Measurements from ENCODE around the gene WDR20.
A peak's percentile ranks its signal among the peaks of the same experiment; 100 is the strongest.

WDR20 gene

DNA sequence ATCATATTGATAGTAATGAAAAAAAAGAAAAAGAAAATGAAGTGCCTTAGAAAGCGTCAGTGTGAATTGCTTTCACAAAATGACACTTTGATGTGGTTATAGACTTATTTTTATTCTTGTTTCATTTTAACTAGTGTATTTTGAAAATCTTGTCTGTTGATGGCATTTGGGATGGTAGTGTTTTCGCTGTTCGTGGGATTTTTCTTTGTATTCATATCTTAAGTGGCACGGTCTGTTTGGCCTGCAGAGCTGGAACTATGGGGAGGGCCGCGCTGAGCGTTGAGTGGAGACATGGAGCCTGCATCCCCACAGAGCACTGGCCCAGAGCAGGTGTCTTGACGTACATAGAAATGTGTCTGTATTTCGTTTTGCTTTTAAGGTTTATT, 61.6 kb downstream of the WDR20 start:
- ATAC-seq (ENCODE audit: insufficient read depth, low read depth) (peak; percentile 55), DNase-seq (peak; percentile 26)
- no peaks in the 10 kb centered on the region for H3K9me3 ChIP-seq (ENCODE audit: insufficient read depth, low read length, severe bottlenecking)
- H3K79me2 ChIP-seq (ENCODE audit: insufficient read depth, low read length), result peaks cover 32% of the 10 kb centered on the region
- no peak overlapping the region for H3K9ac ChIP-seq (ENCODE audit: low read depth, low read length)
- H2AFZ ChIP-seq (ENCODE audit: low read depth, low read length), result no peak overlapping the region
- TF ChIP-seq EZH2 (IDR thresholded peaks at IDR 0.05; ENCODE audit: borderline replicate concordance, low read depth, low read length, severe bottlenecking), result no peak
- TF ChIP-seq, protein P1, sequence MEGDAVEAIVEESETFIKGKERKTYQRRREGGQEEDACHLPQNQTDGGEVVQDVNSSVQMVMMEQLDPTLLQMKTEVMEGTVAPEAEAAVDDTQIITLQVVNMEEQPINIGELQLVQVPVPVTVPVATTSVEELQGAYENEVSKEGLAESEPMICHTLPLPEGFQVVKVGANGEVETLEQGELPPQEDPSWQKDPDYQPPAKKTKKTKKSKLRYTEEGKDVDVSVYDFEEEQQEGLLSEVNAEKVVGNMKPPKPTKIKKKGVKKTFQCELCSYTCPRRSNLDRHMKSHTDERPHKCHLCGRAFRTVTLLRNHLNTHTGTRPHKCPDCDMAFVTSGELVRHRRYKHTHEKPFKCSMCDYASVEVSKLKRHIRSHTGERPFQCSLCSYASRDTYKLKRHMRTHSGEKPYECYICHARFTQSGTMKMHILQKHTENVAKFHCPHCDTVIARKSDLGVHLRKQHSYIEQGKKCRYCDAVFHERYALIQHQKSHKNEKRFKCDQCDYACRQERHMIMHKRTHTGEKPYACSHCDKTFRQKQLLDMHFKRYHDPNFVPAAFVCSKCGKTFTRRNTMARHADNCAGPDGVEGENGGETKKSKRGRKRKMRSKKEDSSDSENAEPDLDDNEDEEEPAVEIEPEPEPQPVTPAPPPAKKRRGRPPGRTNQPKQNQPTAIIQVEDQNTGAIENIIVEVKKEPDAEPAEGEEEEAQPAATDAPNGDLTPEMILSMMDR (IDR thresholded peaks at IDR 0.05; ENCODE audit: borderline replicate concordance, extremely low read depth, low read length, poor library complexity, severe bottlenecking), result no peak
- peaks cover 62% of the 10 kb centered on the region for H3K36me3 ChIP-seq (ENCODE audit: insufficient read depth, low read length)
- H3K4me3 ChIP-seq (ENCODE audit: low read depth in 1 of 2, low read length in 2 of 2), result no peak overlapping the region
- peak overlapping the region; percentile 37; the same call in 1 of the 2 replicates for H3K27ac ChIP-seq (ENCODE audit: low read length)
- peaks cover 45% of the 10 kb centered on the region for H3K4me1 ChIP-seq (ENCODE audit: insufficient read depth, low read length)
- peaks cover 65% of the 10 kb centered on the region for H4K20me1 ChIP-seq (ENCODE audit: insufficient read depth, low read length)
- H3K4me2 ChIP-seq (ENCODE audit: insufficient read depth, low read length), result peak overlapping the region; percentile 56; the same call in 1 of the 2 replicates
- H3K27me3 ChIP-seq (ENCODE audit: insufficient read depth, low read length, poor library complexity), result no peaks in the 10 kb centered on the region

DNA sequence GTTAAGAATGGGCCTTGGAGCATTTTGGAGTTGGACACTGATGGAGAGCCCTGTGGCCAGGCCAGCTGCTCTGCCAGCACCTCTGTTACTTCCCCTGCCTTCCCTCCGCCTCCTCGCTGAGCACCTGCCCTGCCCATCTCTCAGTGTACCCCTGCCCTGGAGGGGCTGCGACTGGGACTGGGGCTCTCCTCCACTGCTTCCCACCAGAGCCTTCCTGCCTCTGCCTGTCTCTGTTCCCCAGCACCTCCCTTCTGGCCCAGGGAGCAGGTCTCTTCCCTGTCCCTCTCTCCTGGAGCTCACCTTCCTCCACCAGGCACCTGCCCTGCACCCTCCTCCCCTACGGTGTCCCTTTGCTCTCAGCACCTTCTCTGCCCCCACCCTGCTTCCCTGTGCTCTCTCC, 62.1 kb downstream of the WDR20 start:
- no peaks in the 10 kb centered on the region for H3K27me3 ChIP-seq (ENCODE audit: insufficient read depth, low read length, poor library complexity)
- H3K9ac ChIP-seq (ENCODE audit: low read depth, low read length), result no peak overlapping the region
- H3K9me3 ChIP-seq (ENCODE audit: insufficient read depth, low read length, severe bottlenecking), result no peaks in the 10 kb centered on the region
- H3K4me1 ChIP-seq (ENCODE audit: insufficient read depth, low read length), result peaks cover 45% of the 10 kb centered on the region
- H3K27ac ChIP-seq (ENCODE audit: low read length), result peak overlapping the region; percentile 10; the same call in 1 of the 2 replicates
- no peak overlapping the region for H3K4me3 ChIP-seq (ENCODE audit: low read depth in 1 of 2, low read length in 2 of 2)
- H3K4me2 ChIP-seq (ENCODE audit: insufficient read depth, low read length), result peak overlapping the region; percentile 56; the same call in 1 of the 2 replicates
- DNase-seq (no peak), ATAC-seq (ENCODE audit: insufficient read depth, low read depth) (no peak)
- no peak for TF ChIP-seq EZH2 (IDR thresholded peaks at IDR 0.05; ENCODE audit: borderline replicate concordance, low read depth, low read length, severe bottlenecking)
- TF ChIP-seq, protein P1 (IDR thresholded peaks at IDR 0.05; ENCODE audit: borderline replicate concordance, extremely low read depth, low read length, poor library complexity, severe bottlenecking), result no peak
- H2AFZ ChIP-seq (ENCODE audit: low read depth, low read length), result no peak overlapping the region
- H4K20me1 ChIP-seq (ENCODE audit: insufficient read depth, low read length), result peaks cover 65% of the 10 kb centered on the region
- H3K36me3 ChIP-seq (ENCODE audit: insufficient read depth, low read length), result peaks cover 61% of the 10 kb centered on the region
- H3K79me2 ChIP-seq (ENCODE audit: insufficient read depth, low read length), result peaks cover 32% of the 10 kb centered on the region

- no peak for TF ChIP-seq EZH2 (IDR thresholded peaks at IDR 0.05; ENCODE audit: borderline replicate concordance, low read depth, low read length, severe bottlenecking)
- TF ChIP-seq, protein P1 (IDR thresholded peaks at IDR 0.05; ENCODE audit: borderline replicate concordance, extremely low read depth, low read length, poor library complexity, severe bottlenecking), result no peak
- Histone ChIP-seq H3K4me3 (ENCODE audit: low read depth in 1 of 2, low read length in 2 of 2) (no peak overlapping the region), H3K9ac (ENCODE audit: low read depth, low read length) (no peak overlapping the region), H3K27ac (ENCODE audit: low read length) (no peak overlapping the region), H3K79me2 (ENCODE audit: insufficient read depth, low read length) (peaks cover 34% of the 10 kb centered on the region), H4K20me1 (ENCODE audit: insufficient read depth, low read length) (peaks cover 61% of the 10 kb centered on the region), H3K9me3 (ENCODE audit: insufficient read depth, low read length, severe bottlenecking) (no peaks in the 10 kb centered on the region), H3K4me1 (ENCODE audit: insufficient read depth, low read length) (peaks cover 42% of the 10 kb centered on the region), H3K36me3 (ENCODE audit: insufficient read depth, low read length) (peaks cover 53% of the 10 kb centered on the region), H3K4me2 (ENCODE audit: insufficient read depth, low read length) (no peak overlapping the region), H2AFZ (ENCODE audit: low read depth, low read length) (no peak overlapping the region), H3K27me3 (ENCODE audit: insufficient read depth, low read length, poor library complexity) (no peaks in the 10 kb centered on the region)
- no peak for DNase-seq
- ATAC-seq (ENCODE audit: insufficient read depth, low read depth), result no peak
These were observed 63.2 kb downstream of the WDR20 start for GRCh38 chr14:102202944-102203343.

DNA sequence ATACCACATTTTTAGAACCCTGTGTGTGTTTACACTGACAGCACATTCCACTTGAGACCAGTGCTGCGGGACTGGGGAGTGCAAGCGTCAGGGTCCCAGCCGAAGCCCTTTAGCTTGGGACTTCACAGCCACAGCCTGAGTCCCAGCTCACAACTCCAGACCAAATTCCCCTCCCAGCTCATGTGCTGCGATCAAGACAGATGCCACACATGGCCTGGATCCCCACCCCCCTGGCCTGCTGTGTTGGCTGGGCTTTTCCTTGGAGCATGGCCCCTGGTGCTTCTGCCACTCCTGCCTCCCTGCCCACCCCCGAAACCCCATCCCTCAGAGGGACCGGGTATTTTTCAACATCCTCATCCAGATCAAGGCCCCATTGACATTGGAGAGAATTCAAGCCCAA, 63.7 kb downstream of the WDR20 start:
- H3K27me3 ChIP-seq (ENCODE audit: insufficient read depth, low read length, poor library complexity), result no peaks in the 10 kb centered on the region
- TF ChIP-seq EZH2 (IDR thresholded peaks at IDR 0.05; ENCODE audit: borderline replicate concordance, low read depth, low read length, severe bottlenecking), result no peak
- TF ChIP-seq, protein P1 (IDR thresholded peaks at IDR 0.05; ENCODE audit: borderline replicate concordance, extremely low read depth, low read length, poor library complexity, severe bottlenecking), result no peak
- H4K20me1 ChIP-seq (ENCODE audit: insufficient read depth, low read length), result peaks cover 60% of the 10 kb centered on the region
- H3K4me1 ChIP-seq (ENCODE audit: insufficient read depth, low read length), result peaks cover 39% of the 10 kb centered on the region
- no peaks in the 10 kb centered on the region for H3K9me3 ChIP-seq (ENCODE audit: insufficient read depth, low read length, severe bottlenecking)
- DNase-seq, result no peak
- no peak overlapping the region for H2AFZ ChIP-seq (ENCODE audit: low read depth, low read length)
- H3K79me2 ChIP-seq (ENCODE audit: insufficient read depth, low read length), result peaks cover 34% of the 10 kb centered on the region
- H3K4me3 ChIP-seq (ENCODE audit: low read depth in 1 of 2, low read length in 2 of 2), result no peak overlapping the region
- no peak for ATAC-seq (ENCODE audit: insufficient read depth, low read depth)
- no peak overlapping the region for H3K4me2 ChIP-seq (ENCODE audit: insufficient read depth, low read length)
- peaks cover 55% of the 10 kb centered on the region for H3K36me3 ChIP-seq (ENCODE audit: insufficient read depth, low read length)
- H3K27ac ChIP-seq (ENCODE audit: low read length), result no peak overlapping the region
- H3K9ac ChIP-seq (ENCODE audit: low read depth, low read length), result no peak overlapping the region
